Measurements from ENCODE around the gene SEMA4A.

GRCh38 chr1:156108057-156108456, 45.3 kb upstream of the SEMA4A start:
- no peak for TF ChIP-seq POLR2AphosphoS5 (IDR thresholded peaks at IDR 0.05; ENCODE audit: low read depth, low read length)
- TF ChIP-seq TAF1 (IDR thresholded peaks at IDR 0.05; ENCODE audit: borderline replicate concordance, low read depth, low read length) = no peak
